ENCODE data around the gene GJA8. TPM values are rescaled to one million over a fixed set of nuclear protein-coding genes. Genes with fewer than 3 reads are reported as not detected.
"Not testable (repeated sequence)": the region's sequence is repeated elsewhere in the genome, so short reads cannot be mapped to it uniquely, and the experiment has no call there.

GJA8 gene
- total RNA-seq, 1 experiment from 2014 or later: not detected

DNA sequence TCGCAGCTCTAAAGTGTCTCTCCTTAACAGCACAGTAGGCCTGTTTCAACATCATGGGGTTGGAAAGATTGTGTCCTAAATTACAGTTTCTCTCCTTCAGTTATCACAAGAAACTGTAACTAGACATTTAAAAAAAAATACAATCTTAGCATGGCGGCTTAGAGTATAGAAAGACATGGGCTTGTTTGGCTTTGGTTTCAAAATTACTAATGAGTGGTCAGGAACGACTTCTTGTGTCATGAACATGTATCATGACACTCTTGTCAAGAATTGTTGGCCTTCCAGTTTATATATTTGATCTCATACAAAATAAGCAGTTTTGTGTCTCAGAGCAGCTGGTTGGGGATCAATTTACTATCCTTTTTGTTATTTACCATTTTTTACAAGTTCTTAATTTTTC is 2.1 kb downstream of the GJA8 start:
- H3K27me3 ChIP-seq (ENCODE audit: control insufficient read depth, insufficient read depth, low read length): no peaks in the 10 kb centered on the region
- H3K4me3 ChIP-seq (ENCODE audit: insufficient read depth, low read depth, low read length): no peak overlapping the region
- no peaks in the 10 kb centered on the region for H3K36me3 ChIP-seq (replicated peaks; ENCODE audit: control insufficient read depth, insufficient read depth, low read length)
- DNase-seq: no peak

DNA sequence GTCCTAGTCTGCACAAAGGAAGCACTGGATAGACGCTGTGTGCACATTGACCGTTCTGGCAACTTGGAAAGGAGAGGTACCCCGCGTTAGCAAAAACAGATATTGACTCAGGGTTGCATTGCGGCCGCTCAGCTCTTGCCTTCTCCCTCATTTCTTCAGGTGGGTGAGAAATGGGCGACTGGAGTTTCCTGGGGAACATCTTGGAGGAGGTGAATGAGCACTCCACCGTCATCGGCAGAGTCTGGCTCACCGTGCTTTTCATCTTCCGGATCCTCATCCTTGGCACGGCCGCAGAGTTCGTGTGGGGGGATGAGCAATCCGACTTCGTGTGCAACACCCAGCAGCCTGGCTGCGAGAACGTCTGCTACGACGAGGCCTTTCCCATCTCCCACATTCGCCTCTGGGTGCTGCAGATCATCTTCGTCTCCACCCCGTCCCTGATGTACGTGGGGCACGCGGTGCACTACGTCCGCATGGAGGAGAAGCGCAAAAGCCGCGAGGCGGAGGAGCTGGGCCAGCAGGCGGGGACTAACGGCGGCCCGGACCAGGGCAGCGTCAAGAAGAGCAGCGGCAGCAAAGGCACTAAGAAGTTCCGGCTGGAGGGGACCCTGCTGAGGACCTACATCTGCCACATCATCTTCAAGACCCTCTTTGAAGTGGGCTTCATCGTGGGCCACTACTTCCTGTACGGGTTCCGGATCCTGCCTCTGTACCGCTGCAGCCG is 5.4 kb downstream of the GJA8 start:
- no peaks in the 10 kb centered on the region for H3K27me3 ChIP-seq (ENCODE audit: control insufficient read depth, insufficient read depth, low read length)

DNA sequence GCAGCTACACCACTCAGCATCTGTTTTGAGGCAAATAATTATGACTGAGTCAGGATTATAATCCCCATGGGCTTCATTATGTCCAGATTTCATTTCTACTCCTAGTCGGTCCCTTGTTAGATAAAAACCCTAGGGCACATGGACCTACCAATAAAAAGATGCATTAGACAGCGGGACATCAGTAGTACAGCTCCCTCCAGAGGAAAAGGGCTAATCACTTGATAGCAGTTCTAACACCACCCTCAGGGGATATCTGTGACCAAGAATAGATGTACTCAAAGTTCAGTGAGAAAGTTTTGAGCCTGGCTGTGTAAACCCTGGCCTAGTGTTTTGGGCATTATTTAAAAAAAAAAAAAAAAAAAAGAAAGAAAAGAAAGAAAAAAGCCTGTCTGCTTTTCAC is 10.0 kb downstream of the GJA8 start:
- DNase-seq: no peak
- Histone ChIP-seq H3K4me3 (ENCODE audit: insufficient read depth, low read depth, low read length) (no peak overlapping the region), H3K27me3 (ENCODE audit: control insufficient read depth, insufficient read depth, low read length) (no peaks in the 10 kb centered on the region), H3K36me3 (replicated peaks; ENCODE audit: control insufficient read depth, insufficient read depth, low read length) (no peaks in the 10 kb centered on the region)

More for the DNA sequence above, 5.4 kb downstream of the GJA8 start:
- no peaks in the 10 kb centered on the region for H3K36me3 ChIP-seq (replicated peaks; ENCODE audit: control insufficient read depth, insufficient read depth, low read length)
- no peak overlapping the region for H3K4me3 ChIP-seq (ENCODE audit: insufficient read depth, low read depth, low read length)
- DNase-seq: no peak

DNA sequence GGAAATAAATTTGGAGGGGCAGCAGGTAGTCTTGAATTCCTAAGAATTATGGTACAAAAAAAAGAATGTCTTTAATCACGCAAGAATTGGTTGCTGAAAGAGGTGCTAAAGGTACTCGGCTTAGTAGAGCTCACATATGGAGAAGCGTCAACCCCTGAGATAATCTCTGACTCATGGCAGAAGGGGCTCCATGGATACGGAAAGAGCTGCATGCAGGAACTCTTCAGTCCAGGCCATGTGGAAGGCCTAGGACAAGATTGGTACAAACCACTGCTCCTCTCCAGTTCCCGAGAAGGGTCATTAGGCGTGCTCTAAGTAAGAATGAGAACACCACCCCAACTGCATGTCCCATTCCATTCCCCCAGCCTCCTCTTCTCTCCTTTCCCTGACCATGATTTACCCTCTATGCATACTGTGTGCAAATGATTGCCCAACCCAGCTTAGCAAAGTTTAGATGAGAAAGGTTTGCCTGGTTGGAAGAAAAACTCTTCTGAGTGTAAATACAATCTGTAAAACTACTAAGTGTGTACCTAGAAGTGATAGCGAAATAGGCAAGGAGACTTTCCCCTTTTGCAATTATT is 10.9 kb downstream of the GJA8 start:
- DNase-seq: no peak
- H3K36me3 ChIP-seq (replicated peaks; ENCODE audit: control insufficient read depth, insufficient read depth, low read length): no peaks in the 10 kb centered on the region
- H3K4me3 ChIP-seq (ENCODE audit: insufficient read depth, low read depth, low read length): no peak overlapping the region
- H3K27me3 ChIP-seq (ENCODE audit: control insufficient read depth, insufficient read depth, low read length): no peaks in the 10 kb centered on the region

- Histone ChIP-seq H3K36me3 (replicated peaks; ENCODE audit: control insufficient read depth, insufficient read depth, low read length) (no peaks in the 10 kb centered on the region), H3K4me3 (ENCODE audit: insufficient read depth, low read depth, low read length) (no peak overlapping the region), H3K27me3 (ENCODE audit: control insufficient read depth, insufficient read depth, low read length) (no peaks in the 10 kb centered on the region)
- DNase-seq: no peak
Measured at GRCh38 chr1:147919896-147920295, 17.3 kb downstream of the GJA8 start.

DNA sequence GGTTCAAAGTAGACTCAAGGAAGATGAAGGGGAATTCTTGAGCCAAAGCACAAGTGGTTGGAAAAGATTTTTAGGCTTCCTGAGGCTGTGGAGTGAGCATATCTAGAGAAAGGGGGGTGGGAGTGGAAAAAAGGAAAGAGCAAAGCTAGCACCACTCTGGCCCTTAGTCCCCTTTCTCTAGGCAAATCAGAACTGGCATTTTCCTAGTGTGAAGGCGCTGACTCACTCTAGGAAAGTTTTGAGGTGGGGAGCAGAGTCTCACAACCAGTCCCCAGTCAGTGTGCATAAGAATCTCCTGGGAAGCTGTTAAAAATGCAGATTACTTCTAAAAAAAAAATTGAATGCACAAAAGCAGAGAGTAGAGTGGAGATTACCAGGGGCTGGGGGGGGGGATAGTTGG is 22.2 kb downstream of the GJA8 start:
- Histone ChIP-seq H3K27me3 (ENCODE audit: control insufficient read depth, insufficient read depth, low read length) (no peaks in the 10 kb centered on the region), H3K36me3 (replicated peaks; ENCODE audit: control insufficient read depth, insufficient read depth, low read length) (no peaks in the 10 kb centered on the region), H3K4me3 (ENCODE audit: insufficient read depth, low read depth, low read length) (no peak overlapping the region)
- peak; percentile 2 for DNase-seq

- not testable (repeated sequence) for H3K4me3 ChIP-seq (ENCODE audit: insufficient read depth, low read depth, low read length); H3K36me3 ChIP-seq (replicated peaks; ENCODE audit: control insufficient read depth, insufficient read depth, low read length); H3K27me3 ChIP-seq (ENCODE audit: control insufficient read depth, insufficient read depth, low read length); DNase-seq
Measured at GRCh38 chr1:147927215-147927614, 24.6 kb downstream of the GJA8 start.

- not testable (repeated sequence) for H3K27me3 ChIP-seq (ENCODE audit: control insufficient read depth, insufficient read depth, low read length); H3K4me3 ChIP-seq (ENCODE audit: insufficient read depth, low read depth, low read length); DNase-seq; H3K36me3 ChIP-seq (replicated peaks; ENCODE audit: control insufficient read depth, insufficient read depth, low read length)
Measured at GRCh38 chr1:147927689-147928088, 25.1 kb downstream of the GJA8 start.

GRCh38 chr1:147928236-147929132 is 25.9 kb downstream of the GJA8 start, which contains the start of gene GPR89B:
TSS of gene GPR89B (plus strand) at chr1:147928420. CDS start at chr1:147928537, 117 bp downstream.
- peak within 1 kb of the TSS; percentile 78 for H3K4me3 ChIP-seq (ENCODE audit: insufficient read depth, low read depth, low read length)
- DNase-seq: peak; percentile 85
- not testable (repeated sequence) for H3K27me3 ChIP-seq (ENCODE audit: control insufficient read depth, insufficient read depth, low read length); H3K36me3 ChIP-seq (replicated peaks; ENCODE audit: control insufficient read depth, insufficient read depth, low read length)

- not testable (repeated sequence) for H3K36me3 ChIP-seq (replicated peaks; ENCODE audit: control insufficient read depth, insufficient read depth, low read length); H3K27me3 ChIP-seq (ENCODE audit: control insufficient read depth, insufficient read depth, low read length); DNase-seq; H3K4me3 ChIP-seq (ENCODE audit: insufficient read depth, low read depth, low read length)
Measured at GRCh38 chr1:147931137-147931536, 28.5 kb downstream of the GJA8 start.

DNA sequence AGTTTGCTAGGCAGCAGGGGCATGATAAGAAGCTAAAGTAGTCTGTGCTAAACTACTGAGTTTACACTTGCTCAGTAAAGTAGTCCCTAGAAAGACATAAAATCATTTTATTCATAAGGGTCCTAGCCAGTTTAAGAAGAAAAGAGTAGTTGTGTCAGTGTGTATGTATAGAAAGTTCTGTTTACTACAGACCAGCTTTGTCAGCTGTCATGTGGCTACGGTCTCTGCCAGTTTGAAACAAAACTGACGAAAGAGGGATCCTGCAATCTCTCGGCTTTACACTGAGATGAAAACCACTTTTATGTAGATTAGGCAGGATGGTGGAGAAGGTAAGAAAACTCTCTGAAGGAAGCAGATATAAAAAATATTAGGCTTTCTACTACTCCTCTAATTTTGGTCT is 32.7 kb downstream of the GJA8 start:
- DNase-seq; H3K36me3 ChIP-seq (replicated peaks; ENCODE audit: control insufficient read depth, insufficient read depth, low read length): not testable (repeated sequence)

DNA sequence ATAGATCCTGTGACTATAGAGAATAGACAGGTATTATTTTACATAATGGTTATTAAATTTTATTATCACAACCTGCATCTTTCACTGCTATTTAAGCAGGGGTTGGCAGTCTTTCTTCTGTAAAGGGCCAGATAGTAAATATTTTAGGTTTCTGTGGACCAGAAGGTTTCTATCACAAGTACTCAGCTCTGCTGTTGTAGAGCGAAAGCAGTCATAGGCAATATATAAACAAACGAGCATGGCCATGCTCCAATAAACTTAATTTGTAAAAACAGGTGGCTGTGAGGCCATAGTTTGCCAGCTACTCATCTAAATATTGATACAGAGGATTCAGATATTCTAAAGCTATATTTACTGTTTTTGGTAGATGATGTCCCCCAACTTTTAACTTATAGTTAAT is 37.9 kb downstream of the GJA8 start:
- not testable (repeated sequence) for H3K36me3 ChIP-seq (replicated peaks; ENCODE audit: control insufficient read depth, insufficient read depth, low read length); H3K27me3 ChIP-seq (ENCODE audit: control insufficient read depth, insufficient read depth, low read length); DNase-seq; H3K4me3 ChIP-seq (ENCODE audit: insufficient read depth, low read depth, low read length)

More for the DNA sequence above, 32.7 kb downstream of the GJA8 start:
- H3K4me3 ChIP-seq (ENCODE audit: insufficient read depth, low read depth, low read length); H3K27me3 ChIP-seq (ENCODE audit: control insufficient read depth, insufficient read depth, low read length): not testable (repeated sequence)

DNA sequence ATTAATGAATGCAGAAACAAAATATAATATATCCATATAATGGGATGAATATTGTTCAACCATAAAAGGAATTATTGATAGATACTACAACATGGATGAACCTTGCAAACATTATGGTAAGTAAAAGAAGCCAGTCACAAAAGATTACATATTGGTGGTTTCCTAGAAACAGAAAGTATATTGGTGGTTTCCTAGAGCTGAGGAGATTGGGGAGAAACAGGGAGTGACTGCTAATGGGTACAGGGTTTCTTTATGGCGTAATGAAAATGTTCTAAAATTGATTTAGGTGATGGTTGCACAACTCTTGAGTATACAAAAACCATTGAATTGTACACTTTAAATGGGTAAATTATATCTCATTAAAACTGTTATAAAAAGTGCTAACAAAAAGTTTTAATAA is 40.0 kb downstream of the GJA8 start:
- not testable (repeated sequence) for H3K27me3 ChIP-seq (ENCODE audit: control insufficient read depth, insufficient read depth, low read length); H3K4me3 ChIP-seq (ENCODE audit: insufficient read depth, low read depth, low read length); DNase-seq; H3K36me3 ChIP-seq (replicated peaks; ENCODE audit: control insufficient read depth, insufficient read depth, low read length)

DNA sequence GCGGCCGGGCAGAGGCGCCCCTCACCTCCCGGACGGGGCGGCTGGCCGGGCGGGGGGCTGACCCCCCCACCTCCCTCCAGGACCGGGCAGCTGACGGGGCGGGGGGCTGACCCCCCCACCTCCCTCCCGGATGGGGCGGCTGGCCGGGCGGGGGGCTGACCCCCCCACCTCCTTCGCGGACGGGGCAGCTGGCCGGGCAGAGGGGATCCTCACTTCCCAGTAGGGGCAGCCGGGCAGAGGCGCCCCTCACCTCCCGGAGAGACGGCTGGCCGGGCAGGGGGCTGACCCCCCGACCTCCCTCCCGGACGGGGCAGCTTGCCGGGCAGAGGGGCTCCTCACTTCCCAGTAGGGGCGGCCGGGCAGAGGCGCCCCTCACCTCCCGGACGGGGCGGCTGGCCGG is 46.9 kb downstream of the GJA8 start:
- not testable (repeated sequence) for H3K27me3 ChIP-seq (ENCODE audit: control insufficient read depth, insufficient read depth, low read length); H3K4me3 ChIP-seq (ENCODE audit: insufficient read depth, low read depth, low read length); DNase-seq

More for the DNA sequence above, 46.9 kb downstream of the GJA8 start:
- not testable (repeated sequence) for H3K36me3 ChIP-seq (replicated peaks; ENCODE audit: control insufficient read depth, insufficient read depth, low read length)

Data from H7 (cell line).